CD14-positive monocyte (primary cell): ENCODE measurements around the gene DDO. TPM values are rescaled to one million over a fixed set of nuclear protein-coding genes. Genes with fewer than 3 reads are reported as not detected.

ENCODE experiments used
- DNase-seq, 3 donors: peaks; one replicate each; pipeline ENCODE4 v3.0.0-alpha.2; 2011 to 2022
- H2AFZ ChIP-seq: 2 replicates; pipeline ENCODE4 v1.6.0; 2012; ENCODE audit warnings: mild to moderate bottlenecking, low read depth, low read length, inconsistent platforms; ENCODE audit not compliant: insufficient read depth, poor library complexity, severe bottlenecking
- H3K27ac ChIP-seq, 2 donors: 1 replicate in 1 of 2; 2 replicates in 1 of 2; pipeline ENCODE4 v1.5.1; 2012 to 2013; ENCODE audit warnings: low read length in 2 of 2, control low read depth in 1 of 2, inconsistent platforms in 1 of 2, low read depth in 1 of 2, mild to moderate bottlenecking in 1 of 2
- H3K27me3 ChIP-seq, 2 donors: one replicate each; pipeline versions ENCODE4 v1.6.0 to v1.6.1; 2011 to 2013; ENCODE audit warnings: low read length in 2 of 2; ENCODE audit not compliant: control insufficient read depth in 2 of 2, insufficient read depth in 2 of 2
- H3K36me3 ChIP-seq, 2 donors: replicated peaks in 1 of 2; 1 replicate in 1 of 2; 2 replicates in 1 of 2; pipeline versions ENCODE4 v1.5.1 to v1.6.1; 2012 to 2013; ENCODE audit warnings: low read length in 2 of 2, control low read depth in 1 of 2, inconsistent platforms in 1 of 2, mild to moderate bottlenecking in 1 of 2; ENCODE audit not compliant: insufficient read depth in 2 of 2, control insufficient read depth in 1 of 2
- H3K4me1 ChIP-seq, 2 donors: 1 replicate in 1 of 2; 2 replicates in 1 of 2; pipeline versions ENCODE4 v1.5.1 to v1.6.1; 2012 to 2013; ENCODE audit warnings: low read length in 2 of 2, control low read depth in 1 of 2, inconsistent platforms in 1 of 2, mild to moderate bottlenecking in 1 of 2, moderate library complexity in 1 of 2; ENCODE audit not compliant: insufficient read depth in 2 of 2, control insufficient read depth in 1 of 2
- H3K4me2 ChIP-seq: replicated peaks from 2 replicates; pipeline ENCODE3; 2012; ENCODE audit warnings: low read length, moderate library complexity, mild to moderate bottlenecking; ENCODE audit not compliant: poor library complexity, severe bottlenecking; ENCODE audit errors: extremely low read depth
- H3K4me3 ChIP-seq, 3 experiments: fragments of 200-600 bp in 1 of 3; sonication (generic) in 1 of 3; replicated peaks in 1 of 3; 1 replicate in 2 of 3; 2 replicates in 1 of 3; pipeline ENCODE4 v1.5.1; 2011 to 2013; ENCODE audit warnings: low read length in 3 of 3, mild to moderate bottlenecking in 3 of 3, control low read depth in 2 of 3, low read depth in 2 of 3, inconsistent platforms in 1 of 3, moderate library complexity in 1 of 3
- H3K79me2 ChIP-seq: 2 replicates; pipeline ENCODE4 v1.6.0; 2012; ENCODE audit warnings: mild to moderate bottlenecking, control low read depth, inconsistent platforms, low read length, moderate library complexity; ENCODE audit not compliant: insufficient read depth
- H3K9ac ChIP-seq: 2 replicates; pipeline ENCODE4 v1.6.0; 2017; ENCODE audit warnings: low read length, mild to moderate bottlenecking; ENCODE audit not compliant: insufficient read depth, poor library complexity, severe bottlenecking
- H3K9me3 ChIP-seq, 2 donors: replicated peaks in 1 of 2; 1 replicate in 1 of 2; 2 replicates in 1 of 2; pipeline versions ENCODE4 v1.5.1 to v1.6.1; 2012 to 2013; ENCODE audit warnings: low read length in 2 of 2, control low read depth in 1 of 2; ENCODE audit not compliant: control insufficient read depth in 1 of 2, insufficient read depth in 1 of 2
- H4K20me1 ChIP-seq: 2 replicates; pipeline ENCODE4 v1.6.0; 2012; ENCODE audit warnings: mild to moderate bottlenecking, low read length, control low read depth, moderate library complexity; ENCODE audit not compliant: insufficient read depth
- H3K27ac Mint-ChIP-seq, 7 donors: one replicate each; pipeline ENCODE4 v1.8.0; 2020; ENCODE audit warnings: mild to moderate bottlenecking in 7 of 7, mixed read lengths in 7 of 7, moderate library complexity in 6 of 7, inconsistent platforms in 2 of 7
- H3K27me3 Mint-ChIP-seq, 3 donors: one replicate each; pipeline ENCODE4 v1.8.0; 2021 to 2022; ENCODE audit warnings: low read depth in 3 of 3, mild to moderate bottlenecking in 3 of 3, mixed read lengths in 3 of 3, moderate library complexity in 3 of 3, inconsistent platforms in 1 of 3
- H3K36me3 Mint-ChIP-seq, 2 donors: one replicate each; pipeline ENCODE4 v1.8.0; 2020; ENCODE audit warnings: mixed read lengths in 2 of 2, inconsistent platforms in 1 of 2, mild to moderate bottlenecking in 1 of 2
- H3K4me1 Mint-ChIP-seq: one replicate; pipeline ENCODE4 v1.8.0; 2020; ENCODE audit warnings: mild to moderate bottlenecking, mixed read lengths
- H3K4me3 Mint-ChIP-seq, 2 donors: one replicate each; pipeline ENCODE4 v1.8.0; 2020; ENCODE audit warnings: mild to moderate bottlenecking in 2 of 2, mixed read lengths in 2 of 2, moderate library complexity in 1 of 2
- H3K9me3 Mint-ChIP-seq, 7 donors: one replicate each; pipeline ENCODE4 v1.8.0; 2020 to 2022; ENCODE audit warnings: mixed read lengths in 7 of 7, mild to moderate bottlenecking in 6 of 7, moderate library complexity in 6 of 7, inconsistent platforms in 2 of 7
- CTCF ChIP-seq: fragments of 200-600 bp; IDR thresholded peaks from one replicate; pipeline ENCODE4 v1.8.0; 2022; ENCODE audit warnings: antibody characterized with exemption, mild to moderate bottlenecking
- WGBS: methylation state at CpG from one replicate; pipeline ENCODE4 v1.1.5; 2013; ENCODE audit warnings: missing lambda C conversion rate; ENCODE audit not compliant: insufficient coverage; 5-methylcytosine and 5-hydroxymethylcytosine counted together
- intact Hi-C, 2 donors: fragments of 100-400 bp; cut with micrococcal nuclease; formaldehyde crosslinking; loops; one replicate each; pipeline versions ENCODE4 v1.15.0 to v1.15.1; 2023
- polyA plus RNA-seq, 3 donors: library from polyadenylated mRNA; depleted of rRNA in 1 of 3; unstranded in 2 of 3; stranded (reverse) in 1 of 3; fragments of 300-500 nt in 2 of 3; fragments of >200 nt in 1 of 3; fragmentation: Illumina TruSeq in 2 of 3; gene quantifications; 1 replicate in 2 of 3; 2 replicates in 1 of 3; pipeline ENCODE4 v1.2.3, GENCODE V29; 2012 to 2021

Gene DDO
- polyA plus RNA-seq, 3 donors, result 0.24 to 2.2 (median 0.95) TPM

- no peak for DNase-seq
- WGBS, result no CpG with 5 or more reads among the region's 3 CpGs
- no peaks in the 10 kb centered on the region for H3K9me3 Mint-ChIP-seq
- no peaks in the 10 kb centered on the region for H3K36me3 Mint-ChIP-seq
- peaks cover 4% of the 10 kb centered on the region for H3K4me1 Mint-ChIP-seq
- H3K4me2 ChIP-seq, result no peak overlapping the region
- no peak overlapping the region for H3K27ac Mint-ChIP-seq
- H2AFZ ChIP-seq, result no peak overlapping the region
- H3K27ac ChIP-seq, result no peak overlapping the region
- intact Hi-C loops, result no loop called here
- no peak overlapping the region for H3K4me3 Mint-ChIP-seq
- no peaks in the 10 kb centered on the region for H3K79me2 ChIP-seq
- no peaks in the 10 kb centered on the region for H3K4me1 ChIP-seq
- H4K20me1 ChIP-seq, result no peaks in the 10 kb centered on the region
- no peak overlapping the region for H3K9ac ChIP-seq
- no peaks in the 10 kb centered on the region for H3K9me3 ChIP-seq
- TF ChIP-seq CTCF, result no peak
- no peak overlapping the region for H3K4me3 ChIP-seq
- H3K27me3 ChIP-seq, result no peaks in the 10 kb centered on the region
- no peaks in the 10 kb centered on the region for H3K36me3 ChIP-seq
- peaks cover 0 to 7% (median 4%) of the 10 kb centered on the region in 3 donors for H3K27me3 Mint-ChIP-seq
Observed at GRCh38 chr6:110342759-110343158, 72.6 kb downstream of the DDO start.

Other genes with a start within 250 kb of the DDO start
- gene WASF1, start 235.9 kb downstream of the DDO start, polyA plus RNA-seq, result 1 to 10 TPM in 2 of 3 donors, under 1 TPM in 1; 0.32 to 1.7 (median 1.4) TPM
- 10 to 100 TPM; 13.6 to 26.4 (median 17.0) TPM for gene CDC40, start 235.1 kb downstream of the DDO start, polyA plus RNA-seq
- not detected for gene METTL24, start 57.2 kb downstream of the DDO start, polyA plus RNA-seq
- gene SLC22A16, start 61.0 kb upstream of the DDO start, polyA plus RNA-seq, result 10 to 100 TPM in 1 of 3 donors, 1 to 10 TPM in 2; 1.8 to 15.6 (median 4.0) TPM